T-helper 22 cell (primary cell): Measurements from ENCODE around the gene PKHD1.
"Not testable (repeated sequence)": the region's sequence is repeated elsewhere in the genome, so short reads cannot be mapped to it uniquely, and the experiment has no call there.

Experiments used
- DNase-seq: peaks from one replicate; pipeline ENCODE4 v3.0.0-alpha.2; 2020; ENCODE audit warnings: low read depth

The PKHD1 gene

GRCh38 chr6:51986864-51987263 is 100.5 kb downstream of the PKHD1 start:
- no peak for DNase-seq

DNA sequence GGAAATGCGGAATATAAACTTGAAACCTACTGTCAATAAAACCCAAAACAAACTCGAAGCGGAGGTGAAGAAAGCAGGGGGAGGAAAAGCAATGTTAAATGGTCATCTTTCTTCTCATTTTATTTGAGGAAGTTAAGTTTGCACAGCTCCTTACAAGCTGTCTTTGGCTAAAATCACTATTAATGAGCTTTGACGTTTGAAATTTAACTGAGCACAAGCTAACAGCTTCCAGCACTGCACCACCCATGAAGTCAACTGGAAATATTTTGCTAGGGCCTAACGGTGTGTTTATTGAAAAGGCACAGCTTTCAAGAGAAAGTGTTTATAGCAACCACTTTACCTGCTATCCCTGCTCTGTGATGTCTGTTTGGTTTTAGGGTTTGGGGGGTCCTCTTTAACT is 103.8 kb downstream of the PKHD1 start:
- no peak for DNase-seq

DNA sequence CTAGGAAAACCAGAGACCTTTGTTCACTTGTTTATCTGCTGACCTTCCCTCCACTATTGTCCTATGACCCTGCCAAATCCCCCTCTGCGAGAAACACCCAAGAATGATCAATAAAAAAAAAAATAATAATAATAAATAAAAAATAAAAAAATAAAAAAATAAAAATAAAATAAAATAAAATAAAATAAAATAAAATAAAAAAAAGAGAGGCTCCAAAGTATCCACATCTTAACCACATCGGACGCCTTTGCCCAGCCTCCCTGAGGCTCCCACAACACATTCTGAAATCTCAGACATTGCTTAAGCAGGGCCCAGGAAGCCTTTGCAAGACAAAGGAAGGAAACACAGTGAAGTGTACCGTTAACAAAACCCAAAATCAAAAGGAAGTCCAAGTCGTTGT is 104.7 kb downstream of the PKHD1 start:
- not testable (repeated sequence) for DNase-seq

- no peak for DNase-seq
Measured at GRCh38 chr6:51976374-51976773, 111.0 kb downstream of the PKHD1 start.

DNA sequence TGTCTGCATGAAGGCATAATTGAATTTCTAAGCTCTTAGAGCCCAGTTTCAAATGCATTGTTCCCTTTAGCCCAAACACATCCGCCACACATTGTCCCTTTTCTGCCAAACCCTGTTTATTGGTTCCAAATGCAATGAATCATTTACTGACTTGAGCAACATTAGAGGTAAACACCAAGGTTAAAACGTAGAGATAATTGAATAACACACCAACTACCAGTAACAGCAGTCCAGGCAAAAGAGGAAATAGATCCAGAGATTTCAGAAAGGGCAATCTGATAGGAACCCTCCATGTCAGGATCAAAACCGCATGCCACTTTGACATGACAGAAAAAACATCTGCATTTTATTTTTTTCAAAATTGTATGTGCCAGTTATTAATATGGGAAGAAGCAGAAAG is 114.8 kb downstream of the PKHD1 start:
- no peak for DNase-seq

GRCh38 chr6:51968265-51968664 is 119.1 kb downstream of the PKHD1 start:
- DNase-seq = no peak

DNA sequence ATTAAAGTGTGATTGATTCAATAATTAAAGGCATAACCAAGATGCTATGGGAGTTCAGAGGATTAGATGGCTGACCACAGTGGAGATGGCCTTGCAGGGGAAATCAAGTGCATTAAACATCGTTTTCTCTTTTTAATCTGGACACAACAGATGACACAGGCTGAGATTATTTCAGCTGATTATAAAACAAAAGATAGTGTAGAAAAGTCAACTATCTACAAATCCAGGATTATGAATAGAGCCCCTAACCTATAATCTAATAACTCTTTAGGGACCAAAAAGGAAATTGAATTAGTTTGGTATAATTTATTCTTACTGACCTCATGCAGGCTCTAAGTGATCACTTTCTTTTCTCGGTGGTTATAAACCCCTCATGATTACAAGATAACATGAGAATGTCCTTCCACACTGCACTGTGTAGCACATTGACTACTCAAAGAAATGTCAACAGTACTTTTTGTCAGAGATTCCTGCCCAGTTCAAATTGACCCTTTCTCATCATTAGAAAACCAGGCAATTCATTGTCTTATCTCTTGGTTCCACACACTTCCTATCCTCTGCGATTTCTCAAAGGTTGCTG is 122.1 kb downstream of the PKHD1 start:
- DNase-seq = no peak

- no peak for DNase-seq
Measured at GRCh38 chr6:51963980-51964379, 123.4 kb downstream of the PKHD1 start.

DNA sequence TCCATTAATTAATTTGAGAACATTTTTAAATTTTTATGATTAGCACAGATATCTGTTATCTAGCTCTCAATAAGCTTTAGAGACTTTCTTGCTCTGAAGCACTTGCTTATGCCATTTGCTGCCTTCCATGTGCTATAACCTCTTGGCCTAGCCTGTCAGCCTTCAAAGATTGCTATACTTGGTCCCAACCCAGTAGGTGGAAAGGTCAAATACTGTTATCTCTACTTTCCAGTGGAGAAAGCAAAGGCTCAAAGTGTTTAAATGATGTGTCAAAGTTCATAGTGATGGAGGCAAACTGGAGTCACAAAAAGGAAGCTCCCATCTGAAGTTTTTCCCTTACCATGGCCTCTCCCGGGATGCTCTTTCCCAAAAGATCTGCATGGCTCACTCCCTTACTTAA is 125.1 kb downstream of the PKHD1 start:
- no peak for DNase-seq

DNA sequence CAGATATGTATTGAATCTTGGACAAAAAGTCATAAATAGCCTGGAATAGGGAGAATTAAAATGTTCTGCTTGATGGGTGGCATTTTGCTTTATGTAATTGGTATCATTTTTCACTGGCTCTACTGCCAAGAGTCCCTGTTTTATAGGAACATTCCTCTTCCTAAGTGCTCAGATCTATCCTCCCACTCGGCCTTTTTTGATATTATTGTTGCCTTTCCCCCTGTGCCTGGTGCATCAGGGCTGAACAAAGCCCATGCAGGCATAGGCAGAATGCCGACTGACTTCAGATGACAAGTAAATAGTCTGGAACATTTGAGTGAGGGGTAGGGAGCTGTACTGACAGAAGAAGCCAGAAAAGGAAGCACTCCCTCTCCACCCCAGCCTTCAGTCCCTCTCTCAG is 127.0 kb downstream of the PKHD1 start:
- no peak for DNase-seq

GRCh38 chr6:51959744-51960383 is 127.5 kb downstream of the PKHD1 start:
- no peak for DNase-seq

GRCh38 chr6:51954681-51955080 is 132.7 kb downstream of the PKHD1 start:
- DNase-seq = no peak

GRCh38 chr6:51953246-51953645 is 134.2 kb downstream of the PKHD1 start:
- DNase-seq = no peak

DNA sequence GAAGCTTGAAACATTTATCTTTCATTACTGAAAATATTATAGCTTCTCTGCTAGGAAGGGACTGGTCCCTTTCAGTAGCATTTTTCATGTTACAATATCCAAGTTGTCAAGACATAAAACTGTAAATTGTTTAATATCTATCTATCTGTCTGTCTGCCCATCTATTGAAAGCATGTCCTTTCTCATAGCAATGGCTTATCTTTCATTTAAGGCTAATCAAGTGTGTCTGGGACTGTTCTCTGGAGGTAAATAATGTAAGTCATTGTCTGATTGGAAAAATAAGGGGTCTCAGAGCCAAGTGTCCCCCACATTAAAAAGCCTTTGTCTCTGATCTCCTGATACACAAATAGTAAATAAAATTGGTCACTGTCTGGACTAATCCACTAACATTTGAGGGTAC is 135.5 kb downstream of the PKHD1 start:
- DNase-seq = no peak

DNA sequence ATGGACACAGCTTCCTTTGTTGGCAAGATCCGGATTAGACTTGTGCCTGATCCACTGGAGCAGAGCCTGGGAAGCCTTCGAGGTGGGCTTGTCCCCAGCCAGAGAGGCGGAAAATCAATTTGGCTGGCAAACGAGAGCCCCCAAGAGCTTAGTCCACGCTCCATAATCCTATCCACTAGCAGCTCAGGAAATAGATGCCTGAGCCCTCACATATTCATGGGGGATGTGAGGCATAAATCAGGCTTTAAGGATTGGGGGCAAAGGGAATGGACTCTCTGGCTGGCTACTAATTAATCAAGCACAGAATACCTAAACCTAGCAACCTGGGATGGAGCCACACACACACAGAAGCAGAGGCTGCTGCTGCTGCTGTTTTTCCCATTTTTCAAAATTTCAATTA is 137.9 kb downstream of the PKHD1 start:
- no peak for DNase-seq

- DNase-seq = not testable (repeated sequence)
Measured at GRCh38 chr6:51939695-51940094, 147.7 kb downstream of the PKHD1 start.

- DNase-seq = no peak
Measured at GRCh38 chr6:51936531-51937290, 150.7 kb downstream of the PKHD1 start.

GRCh38 chr6:51934098-51934497 is 153.3 kb downstream of the PKHD1 start:
- no peak for DNase-seq

DNA sequence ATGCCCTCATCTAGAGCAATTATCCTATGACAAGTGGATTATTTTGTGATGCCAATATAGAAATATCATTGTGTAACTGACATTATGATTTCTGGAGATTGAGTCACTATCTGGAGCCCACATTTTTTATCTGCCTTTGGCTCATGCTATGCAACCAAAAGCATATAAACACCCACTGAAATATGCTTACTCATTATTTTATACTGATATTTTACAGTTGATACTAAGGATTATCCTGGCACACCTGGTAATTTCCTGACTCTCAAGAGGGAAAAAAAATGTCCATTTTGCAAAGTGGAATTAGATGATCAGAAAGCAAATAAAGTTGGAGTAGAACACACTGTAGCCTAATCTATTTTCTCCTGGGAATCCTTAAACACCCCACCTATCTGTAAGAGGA is 154.5 kb downstream of the PKHD1 start:
- no peak for DNase-seq

DNA sequence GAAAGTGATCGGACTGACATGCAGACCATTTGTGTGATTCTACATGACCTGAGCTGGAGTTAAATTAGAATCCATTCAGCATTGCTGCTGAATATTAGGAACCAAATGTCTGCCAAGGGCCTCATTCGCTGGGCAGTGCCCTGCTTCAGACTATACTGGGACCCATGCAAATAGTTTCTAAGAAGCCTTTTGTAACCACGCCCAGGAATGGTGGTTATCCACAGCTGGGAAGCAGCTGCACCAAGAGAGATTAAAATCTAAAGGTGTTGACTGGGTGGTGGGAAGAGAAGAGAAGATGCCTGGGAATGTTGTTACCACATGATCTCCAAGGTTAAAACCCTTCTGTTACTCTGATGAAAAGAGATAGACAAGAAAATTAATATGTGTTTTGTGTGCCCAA is 156.8 kb downstream of the PKHD1 start:
- no peak for DNase-seq

DNA sequence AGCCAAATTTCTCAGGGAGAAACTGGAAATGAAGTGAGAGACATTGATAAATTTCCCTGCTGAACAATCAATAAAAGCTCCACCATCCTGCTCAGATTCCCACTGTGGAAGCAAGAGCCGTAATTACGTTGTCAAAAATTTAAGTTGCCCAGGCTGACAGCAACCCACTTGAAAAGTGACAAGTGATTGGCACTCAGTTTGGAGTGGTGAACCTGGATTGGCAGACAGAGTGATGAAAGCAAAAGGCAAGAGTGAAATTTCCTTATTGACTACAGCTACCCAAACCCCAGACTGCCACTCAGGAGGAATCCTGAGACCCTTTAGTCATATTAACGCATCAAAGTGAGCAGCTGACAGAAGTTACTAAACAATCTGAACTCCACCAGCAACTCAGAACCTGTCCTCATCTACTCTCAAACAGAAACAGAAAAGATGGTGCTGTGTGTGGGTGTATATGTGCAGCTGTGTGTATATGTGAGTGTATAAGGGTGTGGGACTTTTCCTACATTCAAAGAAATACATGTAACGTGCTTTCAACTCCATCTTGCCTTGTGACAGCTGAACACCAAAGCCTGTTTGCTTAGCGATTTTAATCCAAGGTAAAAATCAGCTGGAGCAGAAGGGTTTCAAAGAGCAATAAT is 157.4 kb downstream of the PKHD1 start:
- DNase-seq = no peak

DNA sequence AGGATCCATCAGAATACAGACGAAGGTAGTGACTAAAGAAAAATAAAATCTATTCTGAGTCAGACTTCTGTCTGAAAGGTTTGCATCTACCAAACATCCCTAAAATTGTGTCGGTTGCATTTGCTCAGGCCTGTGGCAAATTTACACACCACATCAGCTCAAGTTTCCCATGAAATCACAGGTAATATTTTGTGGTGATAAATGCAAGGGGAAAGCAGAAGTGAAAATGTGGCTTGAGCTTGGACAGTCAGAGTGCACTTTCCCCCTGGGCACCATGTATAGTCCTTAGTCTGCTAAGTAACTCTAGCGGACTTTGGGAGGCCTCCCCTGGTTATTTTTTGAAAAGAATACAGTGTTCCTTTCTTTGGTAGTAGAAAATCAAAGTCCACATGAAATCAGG is 159.1 kb downstream of the PKHD1 start:
- no peak for DNase-seq

GRCh38 chr6:51927450-51927849 is 160.0 kb downstream of the PKHD1 start:
- DNase-seq = no peak
